Right ventricle myocardium superior (tissue), 1 donor: ENCODE measurements around the gene ASXL1. TPM values are rescaled to one million over a fixed set of nuclear protein-coding genes. Genes with fewer than 3 reads are reported as not detected.

Experiments
- ATAC-seq: fragments of 200-7000 bp; cut with Tn5 transposase; one replicate; pipeline ENCODE4 v1.9.1; 2020; ENCODE audit warnings: mild to moderate bottlenecking; ENCODE audit not compliant: poor library complexity
- DNase-seq: peaks from one replicate; pipeline ENCODE4 v3.0.0-alpha.2; 2020
- intact Hi-C: fragments of 100-400 bp; cut with DNase I; formaldehyde crosslinking; loops from one replicate; pipeline ENCODE4 v1.11.2; 2022
- total RNA-seq: library from RNA; stranded (reverse); fragmentation: NEBNext Ultra II Directional; extraction: Animal tissue kit (Norgen Biotek cat#: 25700); gene quantifications from one replicate; pipeline ENCODE4 v1.2.1, GENCODE V29; 2021
- donor health status: DM: no; HTN: yes; CAD: no; lungs with severe emphysema.

The ASXL1 gene
- total RNA-seq, 1 donor from 2014 or later, result 24.5 TPM

DNA sequence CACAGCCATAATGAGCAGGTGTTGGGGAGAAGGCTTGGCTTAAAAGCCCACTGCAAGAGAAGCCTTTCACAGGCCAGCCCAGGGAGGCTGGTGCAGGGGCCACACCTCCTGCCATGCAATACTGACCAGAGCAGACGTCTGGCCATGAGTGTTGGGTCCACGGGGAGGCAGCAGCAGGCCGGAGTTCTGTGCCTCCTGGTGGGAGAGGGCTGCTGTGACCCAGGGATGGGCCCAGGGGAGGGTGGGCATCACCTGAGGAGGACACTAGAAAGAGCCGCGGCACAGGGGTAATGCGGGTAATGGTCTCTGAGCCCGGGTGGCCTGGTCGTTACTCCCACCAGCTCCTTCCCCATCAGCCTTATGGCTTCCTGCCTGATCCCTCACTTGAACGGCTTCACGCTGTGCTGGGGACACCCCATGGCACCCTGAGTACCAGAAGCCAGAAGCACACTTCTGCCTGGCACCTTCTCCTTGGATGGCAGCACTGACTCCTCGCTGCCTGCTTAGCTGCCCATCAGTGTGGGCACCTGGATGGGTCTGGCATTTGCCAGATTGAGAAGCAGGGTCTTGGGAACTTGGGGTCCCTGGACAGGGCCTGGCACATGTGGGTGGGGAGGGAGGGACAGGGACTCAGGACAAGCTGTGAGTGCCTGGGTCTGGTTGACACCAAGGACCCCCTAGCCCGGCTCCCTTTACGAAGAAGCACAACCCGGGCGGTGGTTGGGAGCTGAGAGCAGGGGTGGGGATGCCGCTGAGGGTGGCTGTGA lies 108.8 kb downstream of the ASXL1 start:
- intact Hi-C loops, result no loop called here
- DNase-seq (peak; percentile 39), ATAC-seq (no peak)

DNA sequence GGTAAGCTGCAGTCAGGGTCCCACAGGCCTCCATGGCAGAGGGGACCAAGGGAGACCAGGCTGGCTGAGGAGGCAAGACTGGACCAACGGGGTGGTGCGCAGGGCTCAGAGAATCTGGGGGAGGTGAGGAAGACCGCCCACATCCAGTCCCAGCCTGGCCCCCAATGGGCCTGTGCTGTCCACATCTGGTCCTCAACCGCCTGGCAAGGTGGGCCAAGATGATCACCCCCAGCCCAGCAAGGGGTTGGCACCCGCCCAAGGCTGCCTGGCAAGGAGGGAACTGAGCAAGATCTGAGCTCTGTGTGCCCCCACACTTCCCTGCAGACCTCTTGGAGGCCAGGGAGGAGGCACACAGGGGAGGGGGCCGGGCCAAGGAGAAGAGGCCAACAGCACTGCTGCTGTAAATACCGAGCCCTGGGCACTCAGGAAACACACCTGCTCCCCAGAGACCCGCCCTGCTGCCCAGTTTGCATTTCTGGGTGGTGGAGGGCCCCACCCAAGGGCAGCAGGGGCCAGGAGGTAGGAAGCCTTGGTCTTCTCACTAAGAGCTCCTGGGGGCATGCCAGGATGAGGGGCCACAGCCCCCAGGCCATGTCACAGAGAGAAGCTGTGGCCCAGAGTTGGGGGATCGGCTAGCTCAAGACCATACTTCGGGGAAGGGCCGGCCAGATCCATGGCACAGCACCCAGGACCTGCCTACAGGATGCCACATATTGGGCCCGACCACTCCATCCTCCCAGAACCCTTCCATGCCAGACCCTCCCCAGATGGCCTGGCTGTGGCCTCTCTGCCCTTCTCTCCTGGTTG lies 109.6 kb downstream of the ASXL1 start:
- DNase-seq (no peak), ATAC-seq (no peak)
- intact Hi-C loops, result no loop called here

DNA sequence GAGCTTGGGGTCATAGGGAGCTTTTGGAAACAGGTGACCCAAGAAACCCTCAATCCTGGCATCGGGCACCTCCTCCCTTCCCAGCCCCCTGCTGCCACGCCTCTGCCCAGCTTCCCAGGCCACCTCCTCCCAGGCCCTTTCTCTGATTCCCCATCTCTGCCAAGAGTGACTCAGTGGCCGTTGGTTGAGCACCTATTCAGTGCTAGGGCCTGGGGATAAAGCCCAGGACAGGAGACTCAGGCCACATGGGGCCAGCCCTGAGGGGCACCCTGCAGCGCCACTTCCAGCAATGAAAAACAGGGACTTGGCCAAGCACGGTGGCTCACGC lies 110.1 kb downstream of the ASXL1 start:
- intact Hi-C loops, result no loop called here

DNA sequence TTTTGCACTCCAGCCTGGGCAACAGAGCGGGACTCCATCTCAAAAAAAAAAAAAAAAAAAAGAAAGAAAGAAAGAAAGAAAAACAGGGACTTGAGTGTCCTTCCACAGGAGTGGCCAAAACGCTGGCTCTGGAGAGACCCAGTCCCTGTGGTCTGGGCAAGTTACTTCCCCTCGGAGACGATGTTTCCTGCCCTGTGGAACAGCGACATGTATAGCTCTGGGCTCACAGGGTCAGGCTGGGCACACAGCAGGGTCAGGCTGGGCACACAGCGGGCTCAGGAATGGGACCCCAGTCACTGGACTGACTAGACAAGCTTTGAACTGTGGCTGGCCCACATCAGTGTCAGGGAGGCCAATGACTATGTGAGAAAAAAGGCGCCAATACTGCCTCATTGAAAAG lies 110.7 kb downstream of the ASXL1 start:
- intact Hi-C loops, result no loop called here
- DNase-seq (peak; percentile 37), ATAC-seq (no peak)

More for the DNA sequence above, 110.1 kb downstream of the ASXL1 start:
- DNase-seq (peak; percentile 17), ATAC-seq (no peak)

DNA sequence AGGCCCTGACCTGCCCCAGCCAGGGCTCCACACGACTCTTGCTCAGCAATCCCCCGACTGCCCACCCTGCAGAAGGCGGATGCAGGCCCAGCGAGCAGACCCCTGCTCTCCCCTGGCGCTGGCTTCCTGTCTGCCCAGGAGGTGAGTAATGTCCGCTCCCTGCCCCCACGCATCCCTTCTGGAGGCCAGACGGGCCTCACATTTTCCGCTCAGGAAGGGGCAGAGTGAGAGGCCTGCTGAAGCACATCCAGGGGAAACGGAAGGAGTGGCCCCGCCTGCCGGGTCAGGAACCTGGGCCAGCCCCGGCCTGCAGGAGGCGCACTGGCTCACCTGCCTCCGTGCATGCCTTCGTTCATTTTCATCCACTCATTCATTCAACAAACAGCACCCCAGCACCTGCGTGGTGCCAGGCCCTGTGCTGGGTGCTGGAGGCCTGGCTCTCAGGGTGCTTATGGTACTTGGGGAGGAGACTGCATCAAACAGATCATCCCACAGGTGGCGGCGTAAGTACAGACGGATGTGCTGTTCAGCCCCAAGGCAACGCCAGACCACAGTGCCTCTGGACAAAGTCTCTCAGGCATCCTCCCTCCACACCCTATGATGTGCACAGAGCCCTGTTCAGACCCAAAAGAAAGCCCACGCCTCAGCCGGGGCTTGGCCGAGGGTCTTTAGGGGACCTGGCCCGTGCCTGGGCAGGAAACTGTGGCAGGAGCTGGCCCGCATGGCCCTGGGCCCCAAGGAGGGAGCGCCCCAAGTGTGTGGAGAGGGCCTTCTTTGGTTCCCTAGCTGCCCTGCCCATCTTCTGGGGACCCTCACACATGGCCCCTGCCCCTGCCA lies 112.1 kb downstream of the ASXL1 start:
- intact Hi-C loops, result no loop called here
- DNase-seq, result peak; percentile 77
- peak; percentile 36 for ATAC-seq

DNA sequence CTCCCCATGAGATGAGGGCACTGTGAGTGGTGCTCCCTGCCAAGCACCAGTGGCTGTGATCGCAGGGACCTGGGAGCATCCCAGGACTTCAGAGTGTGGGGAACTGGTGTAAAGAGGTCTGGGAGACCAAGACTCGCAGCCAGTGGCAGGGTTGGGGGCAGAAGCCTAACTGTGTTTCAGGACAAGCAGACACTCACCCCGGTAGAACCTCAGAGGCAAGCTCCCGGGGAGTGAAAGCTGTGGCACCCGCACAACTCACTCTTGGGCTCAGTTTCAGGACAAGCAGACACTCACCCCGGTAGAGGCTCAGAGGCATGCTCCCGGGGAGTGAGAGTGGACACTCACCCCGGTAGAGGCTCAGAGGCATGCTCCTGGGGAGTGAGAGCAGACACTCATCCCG lies 112.8 kb downstream of the ASXL1 start:
- DNase-seq (no peak), ATAC-seq (no peak)
- intact Hi-C loops, result no loop called here

DNA sequence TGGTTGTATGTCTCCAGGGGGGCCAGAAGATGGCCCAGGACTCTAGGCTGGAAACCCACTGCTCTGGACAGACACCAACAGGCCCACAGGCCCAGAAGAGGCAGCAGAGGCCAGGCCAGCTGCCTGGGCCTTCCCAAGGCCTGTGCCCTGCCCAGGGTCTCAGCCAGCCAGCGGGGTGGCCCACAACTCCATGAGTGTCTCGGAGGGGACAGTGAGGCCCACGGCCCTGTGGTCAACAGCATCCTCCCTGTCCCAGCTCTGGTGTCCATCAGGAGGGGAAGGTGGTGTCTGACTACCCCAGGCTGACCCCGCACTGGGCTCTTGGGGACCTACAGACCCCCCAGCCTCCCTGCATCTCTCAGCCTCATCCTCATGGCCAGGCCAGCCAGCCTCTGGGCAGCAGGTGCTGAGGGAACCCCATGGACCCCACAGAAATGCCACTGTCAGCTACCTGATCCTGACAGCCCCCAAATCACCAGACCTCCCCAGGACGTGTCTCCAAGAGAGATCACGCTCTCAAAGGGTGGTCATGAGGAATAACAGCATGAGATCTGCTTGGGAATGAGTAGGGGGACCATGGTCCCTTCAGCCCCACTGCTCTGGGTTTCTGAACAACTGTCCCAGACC lies 114.6 kb downstream of the ASXL1 start:
- ATAC-seq, result no peak
- DNase-seq, result no peak
- intact Hi-C loops, result no loop called here

- intact Hi-C loops, result no loop called here
- DNase-seq (no peak), ATAC-seq (no peak)
Observed at GRCh38 chr20:32473231-32474008, 115.3 kb downstream of the ASXL1 start.

DNA sequence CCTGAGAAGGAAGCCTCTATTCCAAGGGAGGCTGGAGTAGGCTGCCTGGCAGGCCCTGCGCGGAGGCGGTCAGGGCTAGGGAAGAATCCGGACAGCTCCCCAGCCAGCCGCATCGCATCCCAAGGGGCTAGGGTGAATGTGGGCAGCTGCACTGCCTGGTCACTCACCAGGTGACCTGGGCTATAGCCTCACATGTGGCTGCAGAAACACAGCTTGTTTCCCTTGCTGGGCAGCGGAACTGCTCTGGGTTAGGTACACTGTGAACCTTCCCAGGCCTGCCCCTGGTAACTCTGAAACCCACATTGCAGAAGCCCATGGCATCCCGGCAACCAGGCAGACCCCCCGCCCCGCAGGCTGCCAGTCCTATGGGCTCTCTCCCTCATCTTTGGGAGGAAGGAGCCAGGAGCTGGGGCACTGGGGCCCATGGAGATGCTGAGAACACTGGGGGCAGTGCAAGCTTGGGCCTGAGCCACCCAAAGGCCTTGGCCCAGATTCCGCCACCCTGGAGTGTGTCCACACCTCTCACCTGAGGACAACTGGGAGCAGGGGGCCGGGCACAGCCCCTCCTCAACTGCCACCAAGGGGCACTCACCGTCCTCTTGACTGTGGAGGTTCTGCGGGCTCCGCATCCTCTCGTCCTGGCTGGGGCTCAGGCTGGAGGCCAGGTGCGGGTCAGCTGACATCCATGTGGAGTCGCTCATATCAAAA lies 116.0 kb downstream of the ASXL1 start:
- no peak for ATAC-seq
- DNase-seq, result no peak
- intact Hi-C loops, result no loop called here

DNA sequence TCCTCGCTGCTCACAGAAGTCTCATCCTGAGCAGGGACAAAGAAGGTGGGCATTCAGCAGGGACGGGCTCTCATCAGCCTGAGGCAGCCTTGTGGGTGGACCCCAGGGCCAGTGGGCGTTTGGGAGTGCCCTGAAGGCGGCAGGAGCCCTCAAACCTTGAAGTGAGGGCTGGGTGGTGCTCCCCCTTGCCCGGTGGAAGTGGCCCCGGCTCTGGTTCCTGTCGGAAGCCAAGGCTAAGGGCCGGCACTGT lies 116.5 kb downstream of the ASXL1 start:
- DNase-seq (no peak), ATAC-seq (no peak)
- intact Hi-C loops, result no loop called here

DNA sequence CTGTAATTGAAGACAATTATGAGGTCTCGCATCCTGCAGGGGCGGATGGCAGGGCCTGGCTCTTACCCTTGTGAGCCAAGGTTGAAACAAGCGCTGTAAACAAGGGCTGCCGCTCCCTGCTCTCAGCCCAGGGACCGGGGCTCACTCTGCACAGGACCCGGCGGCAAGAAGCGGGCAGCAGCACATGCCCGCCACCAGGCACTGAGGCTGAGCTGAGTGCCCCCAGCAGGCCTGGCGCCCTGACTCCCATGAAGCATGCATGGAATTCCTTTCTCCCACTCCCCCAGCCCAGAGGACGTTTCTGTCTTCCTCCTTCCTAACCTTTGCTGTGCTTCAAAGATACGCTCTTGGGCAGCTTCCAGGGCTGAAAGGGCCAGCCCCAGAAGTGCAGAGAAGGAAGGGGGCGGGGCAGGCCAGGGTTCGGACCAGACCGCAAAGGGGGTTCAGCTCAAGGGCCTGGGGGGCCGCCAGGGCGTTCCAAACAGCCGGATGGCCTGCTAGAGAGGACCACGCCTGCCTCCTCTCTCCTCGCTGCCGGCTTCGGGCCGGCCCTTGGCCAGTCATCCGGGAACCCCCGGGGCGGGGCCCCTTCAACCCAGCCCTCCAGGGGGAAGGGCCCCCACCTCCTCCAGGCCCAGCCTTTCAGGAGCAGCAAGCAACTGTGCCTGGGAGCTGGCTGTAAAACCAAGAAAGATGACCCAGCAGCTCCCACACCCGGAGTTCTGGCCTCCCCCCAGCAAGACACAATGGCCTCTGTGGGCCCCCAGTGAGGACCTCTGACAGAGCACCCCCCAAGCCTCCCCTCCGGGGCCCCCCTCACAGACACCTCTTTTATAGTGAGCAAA lies 117.1 kb downstream of the ASXL1 start:
- ATAC-seq (peak; percentile 94), DNase-seq (peak; percentile 94)
- intact Hi-C loops, result no loop called here

- ATAC-seq (no peak), DNase-seq (no peak)
- intact Hi-C loops, result no loop called here
Observed at GRCh38 chr20:32476684-32477593, 118.8 kb downstream of the ASXL1 start.

DNA sequence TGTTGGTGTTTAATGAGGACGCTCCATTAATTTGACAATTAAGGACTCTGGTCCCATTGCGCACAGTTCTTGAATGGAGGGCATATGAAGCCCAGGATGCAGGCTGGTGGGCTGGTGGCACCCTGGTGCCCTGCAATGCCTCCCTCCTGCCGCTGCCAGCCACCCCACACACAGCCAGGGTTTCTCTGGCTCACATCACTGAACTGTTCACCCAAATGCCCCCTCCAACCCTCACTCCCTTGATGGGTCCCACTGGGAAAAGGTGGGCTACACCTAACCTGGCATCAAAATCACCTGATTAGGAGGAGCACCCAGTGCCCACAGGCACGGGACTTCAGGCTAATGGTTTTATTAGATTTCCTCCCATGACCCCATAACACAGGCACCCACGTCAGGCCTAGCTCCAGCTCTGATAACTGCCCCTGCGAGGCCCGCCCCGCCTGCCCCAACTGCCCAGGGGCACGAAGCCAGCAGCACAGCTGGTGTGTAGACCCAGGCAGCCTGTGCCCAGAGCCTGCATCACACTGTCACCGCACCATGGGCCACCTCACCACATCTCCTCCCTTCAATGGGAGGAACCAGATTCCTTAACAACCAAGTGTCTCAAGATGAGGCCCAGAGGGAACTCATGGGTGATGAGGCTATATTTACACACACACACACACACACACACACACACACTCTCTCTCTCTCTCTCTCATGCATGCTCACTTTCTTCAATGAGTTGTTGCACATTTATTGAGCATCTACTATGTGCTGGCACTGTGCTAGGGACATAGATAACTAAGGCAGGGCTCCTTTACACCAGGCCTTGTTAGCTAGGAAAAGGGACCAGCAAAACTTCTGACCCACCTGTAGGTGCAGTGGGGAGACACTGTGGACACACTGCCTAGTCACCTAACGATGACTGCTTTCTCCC lies 119.7 kb downstream of the ASXL1 start:
- DNase-seq (no peak), ATAC-seq (no peak)
- intact Hi-C loops, result no loop called here

- DNase-seq, result no peak
Observed at GRCh38 chr20:32478576-32478975, 120.4 kb downstream of the ASXL1 start.

DNA sequence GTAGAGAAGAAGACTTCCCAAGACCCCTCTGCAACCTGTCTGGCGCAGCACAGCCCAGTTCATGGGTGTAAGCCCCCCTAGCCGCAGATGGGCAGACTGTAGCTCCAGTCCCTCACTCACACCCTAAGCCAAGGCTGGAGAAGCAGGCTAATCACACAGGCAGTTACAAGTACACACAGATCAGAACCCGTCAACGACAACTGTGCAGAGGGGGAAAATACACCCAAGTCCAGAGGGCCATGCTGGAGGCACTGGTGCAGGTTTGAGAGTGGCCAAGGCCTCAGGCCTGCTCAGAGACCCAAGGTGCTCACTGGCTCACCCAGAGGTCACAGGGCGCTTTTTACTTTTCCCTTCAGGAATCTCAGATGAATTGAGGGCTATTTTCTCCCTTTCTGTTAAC lies 120.9 kb downstream of the ASXL1 start:
- intact Hi-C loops, result no loop called here
- no peak for ATAC-seq

More at GRCh38 chr20:32478576-32478975, 120.4 kb downstream of the ASXL1 start:
- no peak for ATAC-seq
- intact Hi-C loops, result no loop called here

More for the DNA sequence above, 120.9 kb downstream of the ASXL1 start:
- no peak for DNase-seq
